BLaER1 treated with 17β-estradiol and CSF1 and Interleukin-3, amounts not matched to agents 10 nM and 100 nM (cell line): ENCODE data around the gene RAB11FIP3.

ENCODE experiments used
- H3K27ac ChIP-seq, 11 experiments: shearing (Covaris generic); formaldehyde crosslinking; 2 replicates each; pipeline ENCODE4 v1.8.1; 2022
- H3K27me3 ChIP-seq, 11 experiments: shearing (Covaris generic); formaldehyde crosslinking; 2 replicates each; pipeline ENCODE4 v1.8.1; 2022
- H3K36me3 ChIP-seq, 11 experiments: shearing (Covaris generic); formaldehyde crosslinking; 2 replicates each; pipeline ENCODE4 v1.8.1; 2022
- H3K4me1 ChIP-seq, 10 experiments: shearing (Covaris generic); formaldehyde crosslinking; 2 replicates each; pipeline ENCODE4 v1.8.1; 2022
- H3K4me2 ChIP-seq, 11 experiments: shearing (Covaris generic); formaldehyde crosslinking; 2 replicates each; pipeline ENCODE4 v1.8.1; 2022
- H3K4me3 ChIP-seq, 10 experiments: shearing (Covaris generic); formaldehyde crosslinking; 2 replicates each; pipeline ENCODE4 v1.8.1; 2022
- H3K9ac ChIP-seq, 11 experiments: shearing (Covaris generic); formaldehyde crosslinking; 2 replicates each; pipeline ENCODE4 v1.8.1; 2022
- H3K9me3 ChIP-seq, 11 experiments: shearing (Covaris generic); formaldehyde crosslinking; replicated peaks in 1 of 11; 2 replicates each; pipeline ENCODE4 v1.8.1; 2022
- H4K20me1 ChIP-seq, 11 experiments: shearing (Covaris generic); formaldehyde crosslinking; 2 replicates each; pipeline ENCODE4 v1.8.1; 2022
- Cebpa-rat ChIP-seq, 11 experiments: shearing (Covaris generic); IDR thresholded peaks; 2 replicates each; pipeline ENCODE4 v1.8.1; 2022

The RAB11FIP3 gene

GRCh38 chr16:563072-563644 is 137.7 kb downstream of the RAB11FIP3 start:
- Histone ChIP-seq H3K4me1 (peaks cover 45 to 80% (median 61%) of the 10 kb centered on the region in 10 experiments), H3K27me3 (peaks cover 49 to 61% (median 56%) of the 10 kb centered on the region in 11 experiments)
- TF ChIP-seq Cebpa-rat (IDR thresholded peaks at IDR 0.05) = no peak

GRCh38 chr16:564690-565418 is 139.4 kb downstream of the RAB11FIP3 start:
- TF ChIP-seq Cebpa-rat (IDR thresholded peaks at IDR 0.05) = no peak
- H3K4me3 ChIP-seq = no peak overlapping the region
- H3K9ac ChIP-seq = peak overlapping the region in 4 of 11 experiments; percentile 86 to 94 (median 92); a peak in 3 of 22 replicates
- H3K9me3 ChIP-seq = no peaks in the 10 kb centered on the region
- no peak overlapping the region for H3K27ac ChIP-seq
- H3K4me1 ChIP-seq = peaks cover 45 to 75% (median 56%) of the 10 kb centered on the region in 10 experiments
- H3K4me2 ChIP-seq = peak overlapping the region in 10 of 11 experiments; percentile 91 to 99 (median 98); a peak in 19 of 22 replicates
- H3K36me3 ChIP-seq = no peaks in the 10 kb centered on the region
- peaks cover 0 to 32% (median 6%) of the 10 kb centered on the region in 11 experiments; a peak in 15 of 22 replicates for H4K20me1 ChIP-seq
- H3K27me3 ChIP-seq = peaks cover 32 to 44% (median 39%) of the 10 kb centered on the region in 11 experiments

More at GRCh38 chr16:563072-563644, 137.7 kb downstream of the RAB11FIP3 start:
- Histone ChIP-seq H3K4me3 (no peak overlapping the region), H3K9ac (no peak overlapping the region), H3K27ac (no peak overlapping the region), H3K4me2 (peak overlapping the region in 4 of 11 experiments; percentile 1 to 26 (median 13); a peak in 2 of 22 replicates), H4K20me1 (peaks cover 0 to 49% (median 23%) of the 10 kb centered on the region in 11 experiments; a peak in 18 of 22 replicates), H3K9me3 (no peaks in the 10 kb centered on the region), H3K36me3 (no peaks in the 10 kb centered on the region)

GRCh38 chr16:565419-566330 is 140.2 kb downstream of the RAB11FIP3 start:
- peak overlapping the region in 6 of 10 experiments; percentile 48 to 61 (median 55); a peak in 11 of 20 replicates for H3K4me3 ChIP-seq
- no peak for TF ChIP-seq Cebpa-rat (IDR thresholded peaks at IDR 0.05)
- peaks cover 0 to 37% (median 11%) of the 10 kb centered on the region in 11 experiments; a peak in 12 of 22 replicates for H4K20me1 ChIP-seq
- H3K27ac ChIP-seq = peak overlapping the region; percentile 47 to 86 (median 76); a peak in 18 of 22 replicates
- no peaks in the 10 kb centered on the region for H3K9me3 ChIP-seq
- H3K9ac ChIP-seq = peak overlapping the region in 10 of 11 experiments; percentile 69 to 94 (median 89); a peak in 19 of 22 replicates
- peaks cover 24 to 36% (median 31%) of the 10 kb centered on the region in 11 experiments for H3K27me3 ChIP-seq
- H3K4me1 ChIP-seq = peaks cover 45 to 74% (median 58%) of the 10 kb centered on the region in 10 experiments
- no peaks in the 10 kb centered on the region for H3K36me3 ChIP-seq
- H3K4me2 ChIP-seq = peak overlapping the region; percentile 91 to 99 (median 98)

GRCh38 chr16:566475-567372 is 141.3 kb downstream of the RAB11FIP3 start, which contains the start of gene NHLRC4:
Gene NHLRC4, plus strand, starts transcription at chr16:567005. Its CDS starts 1,043 bp downstream, at chr16:568048.
- peak within 1 kb of the TSS; percentile 47 to 61 (median 54) for H3K4me3 ChIP-seq
- no peaks in the 10 kb centered on the region for H3K9me3 ChIP-seq
- peaks cover 13 to 26% (median 21%) of the 10 kb centered on the region in 11 experiments for H3K27me3 ChIP-seq
- TF ChIP-seq Cebpa-rat (IDR thresholded peaks at IDR 0.05) = no peak
- H4K20me1 ChIP-seq = peaks cover 0 to 37% (median 9%) of the 10 kb centered on the region in 11 experiments; a peak in 14 of 22 replicates
- peak within 1 kb of the TSS; percentile 63 to 86 (median 76); a peak in 21 of 22 replicates for H3K27ac ChIP-seq
- H3K4me1 ChIP-seq = peaks cover 49 to 70% (median 62%) of the 10 kb centered on the region in 10 experiments
- H3K36me3 ChIP-seq = peaks cover 0 to under 1% (median 0%) of the 10 kb centered on the region in 11 experiments; a peak in 2 of 22 replicates
- H3K9ac ChIP-seq = peak within 1 kb of the TSS; percentile 69 to 94 (median 88)
- H3K4me2 ChIP-seq = peak within 1 kb of the TSS; percentile 91 to 99 (median 98)

GRCh38 chr16:567373-568256 is 142.2 kb downstream of the RAB11FIP3 start:
- Histone ChIP-seq H3K4me1 (peaks cover 49 to 70% (median 64%) of the 10 kb centered on the region in 10 experiments), H3K9ac (peak overlapping the region; percentile 69 to 94 (median 88)), H3K27ac (peak overlapping the region; percentile 63 to 86 (median 76); a peak in 21 of 22 replicates)

GRCh38 chr16:568401-569258 is 143.2 kb downstream of the RAB11FIP3 start:
- peaks cover 49 to 75% (median 64%) of the 10 kb centered on the region in 10 experiments for H3K4me1 ChIP-seq
- H4K20me1 ChIP-seq = peaks cover 0 to 37% (median 24%) of the 10 kb centered on the region in 11 experiments; a peak in 18 of 22 replicates
- H3K27ac ChIP-seq = peak overlapping the region; percentile 68 to 87 (median 83); a peak in 21 of 22 replicates
- H3K36me3 ChIP-seq = peaks cover 0 to 20% (median 3%) of the 10 kb centered on the region in 11 experiments; a peak in 15 of 22 replicates
- peak overlapping the region; percentile 86 to 94 (median 88); a peak in 21 of 22 replicates for H3K9ac ChIP-seq
- H3K27me3 ChIP-seq = peaks cover 1 to 7% (median 2%) of the 10 kb centered on the region in 11 experiments; a peak in 9 of 22 replicates
- no peaks in the 10 kb centered on the region for H3K9me3 ChIP-seq
- H3K4me2 ChIP-seq = peak overlapping the region; percentile 91 to 99 (median 98)
- TF ChIP-seq Cebpa-rat (IDR thresholded peaks at IDR 0.05) = no peak
- H3K4me3 ChIP-seq = peak overlapping the region; percentile 86 to 100 (median 98)

More at GRCh38 chr16:567373-568256, 142.2 kb downstream of the RAB11FIP3 start:
- peak overlapping the region; percentile 91 to 99 (median 98) for H3K4me2 ChIP-seq
- H3K36me3 ChIP-seq = peaks cover 0 to 10% (median 3%) of the 10 kb centered on the region in 11 experiments; a peak in 8 of 22 replicates
- no peaks in the 10 kb centered on the region for H3K9me3 ChIP-seq
- peak overlapping the region; percentile 47 to 61 (median 54) for H3K4me3 ChIP-seq
- peaks cover 0 to 37% (median 15%) of the 10 kb centered on the region in 11 experiments; a peak in 18 of 22 replicates for H4K20me1 ChIP-seq
- no peak for TF ChIP-seq Cebpa-rat (IDR thresholded peaks at IDR 0.05)
- H3K27me3 ChIP-seq = peaks cover 4 to 17% (median 12%) of the 10 kb centered on the region in 11 experiments
